ENCODE data around the gene CNTNAP2.

DNA sequence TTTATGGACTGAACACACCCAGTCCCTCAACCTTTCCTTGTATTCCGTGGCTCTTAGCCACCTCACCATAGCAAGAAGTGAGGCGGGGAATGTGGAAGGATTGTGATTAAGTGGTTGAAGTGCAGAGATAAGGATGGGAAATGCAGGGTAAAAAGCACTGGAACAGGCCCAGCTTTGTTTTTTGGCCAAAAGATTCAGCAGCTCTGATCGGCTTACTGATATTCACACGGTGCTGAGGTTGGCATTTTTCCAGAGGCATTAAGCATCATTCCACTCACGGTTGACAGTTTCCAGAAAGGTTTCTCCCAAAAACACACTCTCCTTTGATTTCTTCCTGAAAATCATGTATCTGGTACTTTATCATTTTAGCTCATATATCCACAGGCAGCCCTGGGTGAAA, 544.2 kb downstream of the CNTNAP2 start:
- TF ChIP-seq CTCF (IDR thresholded peaks at IDR 0.05) (no peak), POLR2A (IDR thresholded peaks at IDR 0.05) (no peak), EP300 (IDR thresholded peaks at IDR 0.05) (no peak)

All from tibial nerve (tissue), 4 donors.